ENCODE data around the gene CDX1. TPM values are rescaled to one million over a fixed set of nuclear protein-coding genes. Genes with fewer than 3 reads are reported as not detected.

The CDX1 gene
- total and polyA plus RNA-seq, 8 donors = 0.31 to 472 (median 2.0) TPM; not detected in 5

- no peak for DNase-seq
Observed at GRCh38 chr5:150142959-150143349, 23.6 kb upstream of the CDX1 start.

GRCh38 chr5:150143350-150144245, 23.0 kb upstream of the CDX1 start:
- no peaks in the 10 kb centered on the region for H3K27me3 ChIP-seq
- no peaks in the 10 kb centered on the region for H3K36me3 ChIP-seq
- H3K4me1 ChIP-seq = peaks cover 32 to 80% (median 60%) of the 10 kb centered on the region in 4 donors
- DNase-seq = peak in 1 of 2 donors; percentile 78
- WGBS, 5 donors = 62 to 84% (median 67%) methylated on average over 20 of the region's 20 CpGs
- peak overlapping the region in 2 of 4 donors; percentile 4 to 13 for H3K4me3 ChIP-seq
- TF ChIP-seq POLR2A (IDR thresholded peaks at IDR 0.05) = no peak
- no peak for TF ChIP-seq EP300 (IDR thresholded peaks at IDR 0.05)
- no peak for TF ChIP-seq POLR2AphosphoS5 (IDR thresholded peaks at IDR 0.05)
- no peak for TF ChIP-seq CTCF (IDR thresholded peaks at IDR 0.05)
- H3K9me3 ChIP-seq = no peaks in the 10 kb centered on the region
- H3K27ac ChIP-seq = peak overlapping the region; percentile 59 to 85 (median 80)
- intact Hi-C loops (cut with DNase I; ENCODE audit: low total_unique reads) = no loop called here

More at GRCh38 chr5:150142959-150143349, 23.6 kb upstream of the CDX1 start:
- Histone ChIP-seq H3K36me3 (no peaks in the 10 kb centered on the region), H3K27ac (peak overlapping the region; percentile 59 to 85 (median 80)), H3K4me1 (peaks cover 38 to 86% (median 66%) of the 10 kb centered on the region in 4 donors), H3K9me3 (no peaks in the 10 kb centered on the region), H3K27me3 (no peaks in the 10 kb centered on the region), H3K4me3 (no peak overlapping the region)
- no peak for TF ChIP-seq POLR2A (IDR thresholded peaks at IDR 0.05)
- peak in 2 of 3 donors; percentile 13 to 52 for TF ChIP-seq POLR2AphosphoS5 (IDR thresholded peaks at IDR 0.05)
- intact Hi-C loops (cut with DNase I; ENCODE audit: low total_unique reads) = no loop called here
- WGBS, 5 donors = 58 to 77% (median 65%) methylated on average over 4 of the region's 4 CpGs

- no peaks in the 10 kb centered on the region for H3K9me3 ChIP-seq
- no peaks in the 10 kb centered on the region for H3K27me3 ChIP-seq
- H3K36me3 ChIP-seq = no peaks in the 10 kb centered on the region
- DNase-seq = peak in 1 of 2 donors; percentile 85
- TF ChIP-seq CTCF (IDR thresholded peaks at IDR 0.05) = no peak
- no peak for TF ChIP-seq EP300 (IDR thresholded peaks at IDR 0.05)
- peak in 2 of 3 donors; percentile 8 to 11 for TF ChIP-seq POLR2AphosphoS5 (IDR thresholded peaks at IDR 0.05)
- 49 to 63% (median 53%) methylated on average over 11 to 14 of the region's 14 CpGs for WGBS, 5 donors
- H3K4me1 ChIP-seq = peaks cover 24 to 72% (median 53%) of the 10 kb centered on the region in 4 donors
- peak overlapping the region; percentile 59 to 85 (median 80) for H3K27ac ChIP-seq
- H3K4me3 ChIP-seq = peak overlapping the region in 1 of 4 donors; percentile 4
- intact Hi-C loops (cut with DNase I; ENCODE audit: low total_unique reads) = no loop called here
Observed at GRCh38 chr5:150144246-150144801, 22.3 kb upstream of the CDX1 start.

- DNase-seq = no peak
- TF ChIP-seq EP300 (IDR thresholded peaks at IDR 0.05) (no peak), POLR2AphosphoS5 (IDR thresholded peaks at IDR 0.05) (no peak), CTCF (IDR thresholded peaks at IDR 0.05) (no peak), POLR2A (IDR thresholded peaks at IDR 0.05) (no peak)
- intact Hi-C loops (cut with DNase I; ENCODE audit: low total_unique reads) = no loop called here
- 40 to 59% (median 48%) methylated on average over 3 to 4 of the region's 4 CpGs for WGBS, 5 donors
- Histone ChIP-seq H3K36me3 (no peaks in the 10 kb centered on the region), H3K4me3 (no peak overlapping the region), H3K4me1 (peaks cover 19 to 67% (median 48%) of the 10 kb centered on the region in 4 donors), H3K27ac (peak overlapping the region in 4 of 5 donors; percentile 73 to 85 (median 82)), H3K9me3 (no peaks in the 10 kb centered on the region), H3K27me3 (no peaks in the 10 kb centered on the region)
Observed at GRCh38 chr5:150144879-150145278, 21.7 kb upstream of the CDX1 start.
